ENCODE results near the gene ARRDC5. TPM values are rescaled to one million over a fixed set of nuclear protein-coding genes. Genes with fewer than 3 reads are reported as not detected.

The ARRDC5 gene
- total and polyA plus RNA-seq, 2 of the 8 experiments (the other 6 are each of a cell fraction or from before 2014, with no cell fraction given) = not detected

DNA sequence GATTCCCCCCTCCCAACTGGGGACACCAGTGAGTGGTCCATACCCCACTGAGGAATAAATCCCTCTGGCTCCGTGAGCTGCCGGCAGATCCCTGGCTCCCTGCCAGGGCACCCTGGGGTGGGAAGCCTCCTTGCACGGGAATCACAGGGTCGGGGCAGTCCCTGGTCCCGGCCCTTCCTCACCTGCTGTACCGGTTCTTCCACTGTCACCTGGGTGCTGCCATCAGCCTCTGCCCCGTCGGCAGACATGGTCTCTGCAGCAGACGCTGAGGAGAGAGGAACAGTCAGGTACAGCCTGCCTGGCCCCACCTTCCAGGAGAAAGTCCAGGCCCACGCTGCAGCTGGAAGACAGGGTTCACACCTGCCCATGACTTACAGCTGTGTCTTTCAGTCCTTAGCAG, 41.5 kb downstream of the ARRDC5 start:
- no peak overlapping the region for H3K23ac ChIP-seq (ENCODE audit: insufficient read length)
- no peak overlapping the region for H3K4ac ChIP-seq (replicated peaks; ENCODE audit: insufficient read length, low read depth, low read length)
- CTCF ChIA-PET (ENCODE audit: partially characterized antibody) = interaction anchor here (0.6 to 3.8 kb wide), 6 partner anchors 11 to 170 kb away, joined by 3 to 17 read pairs (median 4); no protein-coding TSS in a partner anchor
- H3K4me2 ChIP-seq (ENCODE audit: insufficient read depth in 1 of 2, low read depth in 2 of 2, low read length in 2 of 2) = no peak overlapping the region
- H2BK5ac ChIP-seq (ENCODE audit: low read depth, low read length) = no peak overlapping the region
- H3K56ac ChIP-seq (replicated peaks; ENCODE audit: insufficient read length, low read depth, low read length) = no peak overlapping the region
- WGBS, 2 experiments (ENCODE audit: extremely low coverage in 1 of 2, insufficient coverage in 1 of 2, insufficient read length in 1 of 2, insufficient replicate concordance in 2 of 2, low coverage in 1 of 2, low lambda C conversion rate in 2 of 2, missing lambda C conversion rate in 1 of 2) = 88% methylated on average over 10 of the region's 10 CpGs; no CpG with 5 or more reads in 1 of the 2 experiments
- H4K8ac ChIP-seq (ENCODE audit: extremely low read depth, insufficient read depth, low read length) = no peak overlapping the region
- no peaks in the 10 kb centered on the region; the same call in 1 of the 2 replicates for H3K79me1 ChIP-seq (ENCODE audit: low read depth, low read length)
- H4K91ac ChIP-seq (replicated peaks; ENCODE audit: insufficient read length, low read length) = no peak overlapping the region
- H2AFZ ChIP-seq (ENCODE audit: low read length) = no peak overlapping the region
- no peak overlapping the region for H2BK15ac ChIP-seq (ENCODE audit: low read length)
- no peak overlapping the region for H2BK120ac ChIP-seq (replicated peaks; ENCODE audit: low read depth, low read length)
- H2BK20ac ChIP-seq (ENCODE audit: low read length) = no peak overlapping the region
- DNase-seq (ENCODE audit: low read depth in 1 of 2, low spot score in 2 of 2) = no peak
- peaks cover 0 to under 1% of the 10 kb centered on the region in 2 experiments; a peak in 1 of 4 replicates for H3K79me2 ChIP-seq (ENCODE audit: control insufficient read depth in 1 of 2, insufficient read depth in 2 of 2, low read length in 2 of 2)
- FAIRE-seq = no peak
- H2BK12ac ChIP-seq (ENCODE audit: low read depth, low read length) = no peak overlapping the region
- peaks cover 0 to 8% of the 10 kb centered on the region in 2 experiments for H4K20me1 ChIP-seq (replicated peaks in 1 of 2; ENCODE audit: control insufficient read depth in 1 of 2, insufficient read depth in 2 of 2, low read length in 2 of 2)
- H3K14ac ChIP-seq (ENCODE audit: insufficient read length) = no peak overlapping the region
- H3K36me3 ChIP-seq (ENCODE audit: control insufficient read depth in 2 of 4, insufficient read depth in 4 of 4, low read length in 3 of 4) = peaks cover 5 to 24% (median 7%) of the 10 kb centered on the region in 4 experiments; a peak in 7 of 8 replicates
- H2AK5ac ChIP-seq (ENCODE audit: low read depth, low read length) = no peak overlapping the region
- POLR2A ChIA-PET (ENCODE audit: partially characterized antibody) = interaction anchor here (1.3 kb wide), 1 partner anchor 10 kb away, joined by 3 read pairs; no protein-coding TSS in a partner anchor
- H3K9ac ChIP-seq (replicated peaks in 1 of 4; ENCODE audit: extremely low read depth in 1 of 4, low read depth in 3 of 4, low read length in 3 of 4) = no peak overlapping the region
- H3K27ac ChIP-seq (ENCODE audit: low read depth, low read length) = no peak overlapping the region
- H4K5ac ChIP-seq (ENCODE audit: insufficient read length, low read depth, low read length) = no peak overlapping the region
- H3K9me3 ChIP-seq (ENCODE audit: insufficient read depth in 2 of 2, low read depth in 1 of 2, low read length in 1 of 2) = no peaks in the 10 kb centered on the region
- TF ChIP-seq GTF2F1 (IDR thresholded peaks at IDR 0.05; ENCODE audit: borderline replicate concordance, low read depth, low read length) = no peak
- no peak for TF ChIP-seq FOSL1 (IDR thresholded peaks at IDR 0.05; ENCODE audit: insufficient read depth, low read depth, low read length)
- no peak for TF ChIP-seq RBBP5 (IDR thresholded peaks at IDR 0.05; ENCODE audit: borderline replicate concordance, low read depth, low read length)
- no peak for TF ChIP-seq BRCA1 (IDR thresholded peaks at IDR 0.05; ENCODE audit: low read depth, low read length)
- no peak for TF ChIP-seq CEBPB (IDR thresholded peaks at IDR 0.05; ENCODE audit: low read depth, low read length)
- no peak for TF ChIP-seq CBX5 (IDR thresholded peaks at IDR 0.05; ENCODE audit: low read depth, low read length)
- TF ChIP-seq BACH1 (IDR thresholded peaks at IDR 0.05; ENCODE audit: low read length) = no peak
- TF ChIP-seq CHD1 (IDR thresholded peaks at IDR 0.05; ENCODE audit: low read depth, low read length) = no peak
- no peak for TF ChIP-seq SUZ12 (IDR thresholded peaks at IDR 0.05; ENCODE audit: low read length)
- TF ChIP-seq KDM1A (IDR thresholded peaks at IDR 0.05; ENCODE audit: borderline replicate concordance, low read length) = no peak
- H3K18ac ChIP-seq (ENCODE audit: extremely low read depth, low read length) = no peak overlapping the region
- no peak overlapping the region for H3K4me3 ChIP-seq (ENCODE audit: extremely low read depth in 1 of 4, insufficient read depth in 2 of 4, low read depth in 3 of 4, low read length in 4 of 4)
- no peaks in the 10 kb centered on the region for H3K27me3 ChIP-seq (replicated peaks in 1 of 4; ENCODE audit: control insufficient read depth in 3 of 4, extremely low read depth in 1 of 4, insufficient read depth in 3 of 4, low read length in 3 of 4)
- no peaks in the 10 kb centered on the region for H3K23me2 ChIP-seq (ENCODE audit: low read depth, low read length)
- no peaks in the 10 kb centered on the region; a peak in 1 of 7 replicates for H3K4me1 ChIP-seq (replicated peaks in 1 of 4; ENCODE audit: control insufficient read depth in 3 of 4, insufficient read depth in 4 of 4, low read length in 3 of 4)

Data from H1 (cell line).